OCI-LY1 (cell line): ENCODE results near the gene KCNH1.
"Not testable (repeated sequence)": the region's sequence is repeated elsewhere in the genome, so short reads cannot be mapped to it uniquely, and the experiment has no call there.

Source experiments
- EZH2 ChIP-seq: fragments of 200-600 bp; sonication (generic), shearing (Covaris generic); IDR thresholded peaks from 2 replicates; pipeline ENCODE4 v1.8.0; 2017; ENCODE audit warnings: borderline replicate concordance, mixed run types, mild to moderate bottlenecking, antibody characterized with exemption, low read length, moderate library complexity, mixed read lengths
- TF ChIP-seq, protein P1 (sequence below): fragments of 200-600 bp; sonication (generic), shearing (Covaris generic); IDR thresholded peaks from 2 replicates; pipeline ENCODE4 v1.5.1; 2017; ENCODE audit warnings: mild to moderate bottlenecking, antibody characterized with exemption, low read length, moderate library complexity, mixed read lengths

DNA sequence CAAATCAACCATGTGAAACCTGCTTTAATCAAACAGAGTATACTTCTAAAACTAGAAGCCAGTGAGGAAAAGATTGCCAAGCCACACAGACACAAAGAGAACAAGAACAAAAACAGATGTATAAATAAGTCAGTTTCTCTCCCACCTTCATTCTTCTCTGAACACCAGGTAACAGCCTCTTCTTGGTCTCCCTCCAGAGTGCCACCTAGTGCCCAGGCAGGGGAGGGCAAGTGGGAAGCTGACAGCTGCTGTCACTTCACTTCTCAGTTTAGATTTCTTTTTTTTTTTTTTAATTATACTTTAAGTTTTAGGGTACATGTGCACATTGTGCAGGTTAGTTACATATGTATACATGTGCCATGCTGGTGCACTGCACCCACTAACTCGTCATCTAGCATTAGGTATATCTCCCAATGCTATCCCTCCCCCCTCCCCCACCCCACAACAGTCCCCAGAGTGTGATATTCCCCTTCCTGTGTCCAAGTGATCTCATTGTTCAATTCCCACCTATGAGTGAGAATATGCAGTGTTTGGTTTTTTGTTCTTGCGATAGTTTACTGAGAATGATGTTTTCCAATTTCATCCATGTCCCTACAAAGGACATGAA, 183.9 kb downstream of the KCNH1 start:
- TF ChIP-seq, protein P1, sequence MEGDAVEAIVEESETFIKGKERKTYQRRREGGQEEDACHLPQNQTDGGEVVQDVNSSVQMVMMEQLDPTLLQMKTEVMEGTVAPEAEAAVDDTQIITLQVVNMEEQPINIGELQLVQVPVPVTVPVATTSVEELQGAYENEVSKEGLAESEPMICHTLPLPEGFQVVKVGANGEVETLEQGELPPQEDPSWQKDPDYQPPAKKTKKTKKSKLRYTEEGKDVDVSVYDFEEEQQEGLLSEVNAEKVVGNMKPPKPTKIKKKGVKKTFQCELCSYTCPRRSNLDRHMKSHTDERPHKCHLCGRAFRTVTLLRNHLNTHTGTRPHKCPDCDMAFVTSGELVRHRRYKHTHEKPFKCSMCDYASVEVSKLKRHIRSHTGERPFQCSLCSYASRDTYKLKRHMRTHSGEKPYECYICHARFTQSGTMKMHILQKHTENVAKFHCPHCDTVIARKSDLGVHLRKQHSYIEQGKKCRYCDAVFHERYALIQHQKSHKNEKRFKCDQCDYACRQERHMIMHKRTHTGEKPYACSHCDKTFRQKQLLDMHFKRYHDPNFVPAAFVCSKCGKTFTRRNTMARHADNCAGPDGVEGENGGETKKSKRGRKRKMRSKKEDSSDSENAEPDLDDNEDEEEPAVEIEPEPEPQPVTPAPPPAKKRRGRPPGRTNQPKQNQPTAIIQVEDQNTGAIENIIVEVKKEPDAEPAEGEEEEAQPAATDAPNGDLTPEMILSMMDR = peak; percentile 57
- not testable (repeated sequence) for TF ChIP-seq EZH2
